ENCODE data around the gene ZNF888.

GRCh38 chr19:52936151-52936953 lies 13.1 kb upstream of the ZNF888 start:
- TF ChIP-seq CTCF (IDR thresholded peaks at IDR 0.05) (no peak), POLR2A (IDR thresholded peaks at IDR 0.05) (no peak)
